Gastrocnemius medialis (tissue), 4 donors: ENCODE results near the gene SCUBE1.

ENCODE experiments used
- POLR2A ChIP-seq, 2 donors: fragments of 450-650 bp; IDR thresholded peaks; one replicate each; pipeline ENCODE4 v1.6.1; 2017; ENCODE audit warnings: antibody characterized with exemption in 2 of 2, mild to moderate bottlenecking in 2 of 2, moderate library complexity in 2 of 2
- TF ChIP-seq, protein P1 (sequence below), 5 experiments: fragments of 450-650 bp in 3 of 5; fragments of 200-600 bp in 2 of 5; sonication (generic) in 2 of 5; IDR thresholded peaks in 4 of 5; conservative IDR thresholded peaks in 1 of 5; 1 replicate in 4 of 5; 2 replicates in 1 of 5; pipeline ENCODE4 v1.5.1; 2016 to 2019; ENCODE audit warnings: antibody characterized with exemption in 5 of 5, mild to moderate bottlenecking in 3 of 5, moderate library complexity in 3 of 5

- TF ChIP-seq, protein P1, sequence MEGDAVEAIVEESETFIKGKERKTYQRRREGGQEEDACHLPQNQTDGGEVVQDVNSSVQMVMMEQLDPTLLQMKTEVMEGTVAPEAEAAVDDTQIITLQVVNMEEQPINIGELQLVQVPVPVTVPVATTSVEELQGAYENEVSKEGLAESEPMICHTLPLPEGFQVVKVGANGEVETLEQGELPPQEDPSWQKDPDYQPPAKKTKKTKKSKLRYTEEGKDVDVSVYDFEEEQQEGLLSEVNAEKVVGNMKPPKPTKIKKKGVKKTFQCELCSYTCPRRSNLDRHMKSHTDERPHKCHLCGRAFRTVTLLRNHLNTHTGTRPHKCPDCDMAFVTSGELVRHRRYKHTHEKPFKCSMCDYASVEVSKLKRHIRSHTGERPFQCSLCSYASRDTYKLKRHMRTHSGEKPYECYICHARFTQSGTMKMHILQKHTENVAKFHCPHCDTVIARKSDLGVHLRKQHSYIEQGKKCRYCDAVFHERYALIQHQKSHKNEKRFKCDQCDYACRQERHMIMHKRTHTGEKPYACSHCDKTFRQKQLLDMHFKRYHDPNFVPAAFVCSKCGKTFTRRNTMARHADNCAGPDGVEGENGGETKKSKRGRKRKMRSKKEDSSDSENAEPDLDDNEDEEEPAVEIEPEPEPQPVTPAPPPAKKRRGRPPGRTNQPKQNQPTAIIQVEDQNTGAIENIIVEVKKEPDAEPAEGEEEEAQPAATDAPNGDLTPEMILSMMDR (IDR thresholded peaks at IDR 0.05 in 4 of 5, conservative IDR thresholded peaks at IDR 0.05 in 1 of 5) = no peak
- no peak for TF ChIP-seq POLR2A (IDR thresholded peaks at IDR 0.05)
Measured at GRCh38 chr22:43360576-43360975, 17.4 kb upstream of the SCUBE1 start.
